Tibial nerve (tissue), 4 donors: ENCODE measurements around the gene POLG.

ENCODE experiments used
- CTCF ChIP-seq, 5 experiments: fragments of 200-600 bp in 3 of 5; fragments of 450-650 bp in 2 of 5; sonication (generic) in 3 of 5; IDR thresholded peaks; one replicate each; pipeline ENCODE4 v1.5.1; 2016 to 2019; ENCODE audit warnings: antibody characterized with exemption in 5 of 5, mild to moderate bottlenecking in 3 of 5, moderate library complexity in 2 of 5
- EP300 ChIP-seq, 2 donors: sonication (generic); formaldehyde crosslinking; IDR thresholded peaks; one replicate each; pipeline ENCODE4 v1.6.1; 2017; ENCODE audit warnings: antibody characterized with exemption in 2 of 2, mild to moderate bottlenecking in 1 of 2
- POLR2A ChIP-seq, 2 donors: fragments of 450-650 bp; IDR thresholded peaks; one replicate each; pipeline ENCODE4 v1.6.1; 2017; ENCODE audit warnings: antibody characterized with exemption in 2 of 2, mild to moderate bottlenecking in 2 of 2, moderate library complexity in 2 of 2

- no peak for TF ChIP-seq CTCF (IDR thresholded peaks at IDR 0.05)
- no peak for TF ChIP-seq POLR2A (IDR thresholded peaks at IDR 0.05)
- TF ChIP-seq EP300 (IDR thresholded peaks at IDR 0.05), result no peak
These were observed 14.6 kb upstream of the POLG start for GRCh38 chr15:89349206-89349558.
